ENCODE results near the gene TNP2. TPM values are rescaled to one million over a fixed set of nuclear protein-coding genes. Genes with fewer than 3 reads are reported as not detected.

The TNP2 gene
- total RNA-seq, 2 donors from 2014 or later, result not detected

GRCh38 chr16:11234884-11235702 is 34.0 kb downstream of the TNP2 start:
- no peak for TF ChIP-seq CTCF (IDR thresholded peaks at IDR 0.05)
- peaks cover 5 to 11% of the 10 kb centered on the region in 2 donors for H3K4me1 ChIP-seq (ENCODE audit: control insufficient read depth in 1 of 2, low read depth in 2 of 2)
- H3K27me3 ChIP-seq (replicated peaks; ENCODE audit: insufficient read depth), result no peaks in the 10 kb centered on the region
- no peaks in the 10 kb centered on the region for H3K36me3 ChIP-seq
- ATAC-seq (ENCODE audit: insufficient number of reproducible peaks, low FRiP score, low read depth), result no peak
- H3K27ac ChIP-seq, result no peak overlapping the region
- no peak for DNase-seq (ENCODE audit: low spot score)
- no peak overlapping the region for H3K4me3 ChIP-seq
- H3K9me3 ChIP-seq, result no peaks in the 10 kb centered on the region

GRCh38 chr16:11233727-11234376 is 35.3 kb downstream of the TNP2 start:
- H3K27me3 ChIP-seq (replicated peaks; ENCODE audit: insufficient read depth), result no peaks in the 10 kb centered on the region
- DNase-seq (ENCODE audit: low spot score) (no peak), ATAC-seq (ENCODE audit: insufficient number of reproducible peaks, low FRiP score, low read depth) (no peak)
- H3K36me3 ChIP-seq, result no peaks in the 10 kb centered on the region
- H3K4me1 ChIP-seq (ENCODE audit: control insufficient read depth in 1 of 2, low read depth in 2 of 2), result peaks cover 5 to 11% of the 10 kb centered on the region in 2 donors
- TF ChIP-seq CTCF (IDR thresholded peaks at IDR 0.05), result no peak
- H3K4me3 ChIP-seq, result no peak overlapping the region
- no peaks in the 10 kb centered on the region for H3K9me3 ChIP-seq
- no peak overlapping the region for H3K27ac ChIP-seq

GRCh38 chr16:11232852-11233726 is 36.0 kb downstream of the TNP2 start:
- Histone ChIP-seq H3K27ac (no peak overlapping the region), H3K4me3 (peak overlapping the region; percentile 56)
- ATAC-seq (ENCODE audit: insufficient number of reproducible peaks, low FRiP score, low read depth), result no peak

GRCh38 chr16:11232302-11232851 is 36.7 kb downstream of the TNP2 start:
- Histone ChIP-seq H3K4me1 (ENCODE audit: control insufficient read depth in 1 of 2, low read depth in 2 of 2) (peaks cover 5 to 11% of the 10 kb centered on the region in 2 donors), H3K27ac (no peak overlapping the region)

More at GRCh38 chr16:11232852-11233726, 36.0 kb downstream of the TNP2 start:
- H3K4me1 ChIP-seq (ENCODE audit: control insufficient read depth in 1 of 2, low read depth in 2 of 2), result peaks cover 5 to 11% of the 10 kb centered on the region in 2 donors
- H3K27me3 ChIP-seq (replicated peaks; ENCODE audit: insufficient read depth), result no peaks in the 10 kb centered on the region
- H3K36me3 ChIP-seq, result no peaks in the 10 kb centered on the region
- no peaks in the 10 kb centered on the region for H3K9me3 ChIP-seq
- no peak for DNase-seq (ENCODE audit: low spot score)
- no peak for TF ChIP-seq CTCF (IDR thresholded peaks at IDR 0.05)

More at GRCh38 chr16:11232302-11232851, 36.7 kb downstream of the TNP2 start:
- no peaks in the 10 kb centered on the region for H3K9me3 ChIP-seq
- no peaks in the 10 kb centered on the region for H3K27me3 ChIP-seq (replicated peaks; ENCODE audit: insufficient read depth)
- DNase-seq (ENCODE audit: low spot score) (no peak), ATAC-seq (ENCODE audit: insufficient number of reproducible peaks, low FRiP score, low read depth) (no peak)
- no peaks in the 10 kb centered on the region for H3K36me3 ChIP-seq
- no peak for TF ChIP-seq CTCF (IDR thresholded peaks at IDR 0.05)
- no peak overlapping the region for H3K4me3 ChIP-seq

Data from thoracic aorta (tissue), 2 donors.